SK-N-SH (cell line): ENCODE measurements around the gene SBSN. TPM values are rescaled to one million over a fixed set of nuclear protein-coding genes. Genes with fewer than 3 reads are reported as not detected.

ENCODE experiments used
- CTCF ChIA-PET: fragments of 300-600, 350-600 bp; formaldehyde crosslinking; extraction: SDS; loops from one replicate; lab custom pipeline; 2021; lab: Yijun Ruan, JAX
- POLR2A ChIA-PET: fragments of 350-600 bp; sonication (Branson Sonifier 250); formaldehyde crosslinking; extraction: SDS; loops from one replicate; lab custom pipeline; 2020; ENCODE audit warnings: antibody characterized with exemption, inconsistent platforms; lab: Yijun Ruan, JAX
- DNase-seq: peaks from one replicate; pipeline ENCODE4 v3.0.0; 2012
- H2AFZ ChIP-seq: fragments of 200-600 bp; sonication (generic); 2 replicates; pipeline ENCODE4 v1.8.1; 2016; ENCODE audit warnings: antibody characterized with exemption, mild to moderate bottlenecking, low read depth
- H3F3A ChIP-seq: fragments of 200-600 bp; sonication (generic); replicated peaks from 2 replicates; pipeline ENCODE3; 2016; ENCODE audit warnings: antibody characterized with exemption, mild to moderate bottlenecking; ENCODE audit not compliant: insufficient read depth
- H3K27ac ChIP-seq, 2 experiments: fragments of 200-500 bp in 1 of 2; fragments of 200-600 bp in 1 of 2; sonication (Bioruptor generic) in 1 of 2; sonication (generic), shearing (Covaris generic) in 1 of 2; 2 replicates each; pipeline versions ENCODE4 v1.5.1 to v1.6.1; 2014 to 2016; ENCODE audit warnings: low read depth in 2 of 2, inconsistent platforms in 1 of 2, low read length in 1 of 2, mild to moderate bottlenecking in 1 of 2, mixed read lengths in 1 of 2
- H3K27me3 ChIP-seq: fragments of 200-600 bp; sonication (generic), shearing (Covaris generic); 2 replicates; pipeline ENCODE4 v1.6.1; 2016; ENCODE audit warnings: mixed run types; ENCODE audit not compliant: insufficient read depth
- H3K36me3 ChIP-seq, 2 experiments: fragments of 200-500 bp in 1 of 2; fragments of 200-600 bp in 1 of 2; sonication (Bioruptor generic) in 1 of 2; sonication (generic) in 1 of 2; replicated peaks in 1 of 2; 2 replicates each; pipeline versions ENCODE3 to v1.5.1; 2014 to 2016; ENCODE audit warnings: low read length in 1 of 2, mild to moderate bottlenecking in 1 of 2; ENCODE audit not compliant: insufficient read depth in 2 of 2, control insufficient read depth in 1 of 2
- H3K4me1 ChIP-seq, 2 experiments: fragments of 200-500 bp in 1 of 2; fragments of 200-600 bp in 1 of 2; sonication (Bioruptor generic) in 1 of 2; sonication (generic), shearing (Covaris generic) in 1 of 2; 2 replicates each; pipeline versions ENCODE4 v1.5.1 to v1.6.1; 2014 to 2016; ENCODE audit warnings: low read depth in 1 of 2, low read length in 1 of 2, mixed run types in 1 of 2; ENCODE audit not compliant: insufficient read depth in 2 of 2, control insufficient read depth in 1 of 2
- H3K4me2 ChIP-seq: fragments of 200-600 bp; sonication (generic), shearing (Covaris generic); 2 replicates; pipeline ENCODE4 v1.6.1; 2017; ENCODE audit warnings: mixed run types
- H3K4me3 ChIP-seq, 2 experiments: fragments of 200-500 bp in 1 of 2; fragments of 200-600 bp in 1 of 2; sonication (Bioruptor generic) in 1 of 2; sonication (generic), shearing (Covaris generic) in 1 of 2; 2 replicates each; pipeline versions ENCODE4 v1.5.1 to v1.8.1; 2014 to 2016; ENCODE audit warnings: low read depth in 2 of 2, inconsistent platforms in 1 of 2, low read length in 1 of 2, mild to moderate bottlenecking in 1 of 2, mixed read lengths in 1 of 2, moderate library complexity in 1 of 2
- H3K79me2 ChIP-seq: fragments of 200-600 bp; sonication (generic); 2 replicates; pipeline ENCODE4 v1.8.1; 2017; ENCODE audit warnings: mild to moderate bottlenecking; ENCODE audit not compliant: insufficient read depth
- H3K9ac ChIP-seq: fragments of 200-600 bp; sonication (generic); 2 replicates; pipeline ENCODE4 v1.6.1; 2017; ENCODE audit warnings: mixed run types
- H3K9me2 ChIP-seq: fragments of 200-600 bp; sonication (generic); 2 replicates; pipeline ENCODE4 v1.6.1; 2017; ENCODE audit warnings: mixed run types
- H3K9me3 ChIP-seq: fragments of 200-600 bp; sonication (generic); 2 replicates; pipeline ENCODE4 v1.6.1; 2017; ENCODE audit warnings: mixed run types, mild to moderate bottlenecking, moderate library complexity
- H4K20me1 ChIP-seq: fragments of 200-600 bp; sonication (generic); 2 replicates; pipeline ENCODE4 v1.6.1; 2017; ENCODE audit warnings: mild to moderate bottlenecking, mixed run types; ENCODE audit not compliant: insufficient read depth
- EP300 ChIP-seq, 2 experiments: IDR thresholded peaks; 2 replicates each; pipeline versions ENCODE4 v1.4.0 to v1.6.1; 2012; ENCODE audit warnings: borderline replicate concordance in 1 of 2, low read depth in 1 of 2, low read length in 1 of 2
- FOSL2 ChIP-seq: IDR thresholded peaks from 2 replicates; pipeline ENCODE4 v1.4.0; 2012; ENCODE audit warnings: low read depth, mild to moderate bottlenecking, moderate library complexity, borderline replicate concordance
- GATA2 ChIP-seq: sonication (generic); formaldehyde crosslinking; IDR thresholded peaks from 2 replicates; pipeline ENCODE4 v1.5.0; 2020; ENCODE audit warnings: mild to moderate bottlenecking, missing genetic modification reagents
- MAX ChIP-seq: IDR thresholded peaks from 2 replicates; pipeline ENCODE4 v1.4.0; 2012; ENCODE audit warnings: low read depth
- MEF2A ChIP-seq: IDR thresholded peaks from 2 replicates; pipeline ENCODE4 v1.4.0; 2012; ENCODE audit warnings: low read depth, borderline replicate concordance
- NFIC ChIP-seq: IDR thresholded peaks from 2 replicates; pipeline ENCODE4 v1.4.0; 2012; ENCODE audit warnings: borderline replicate concordance
- RXRA ChIP-seq: IDR thresholded peaks from 2 replicates; pipeline ENCODE4 v1.4.0; 2012; ENCODE audit warnings: low read depth, mild to moderate bottlenecking, borderline replicate concordance
- SMC3 ChIP-seq: IDR thresholded peaks from 2 replicates; pipeline ENCODE4 v1.6.1; 2012; ENCODE audit warnings: low read depth, low read length, improper control_type of control experiment
- USF1 ChIP-seq: IDR thresholded peaks from 2 replicates; pipeline ENCODE4 v1.4.0; 2012; ENCODE audit warnings: low read depth, borderline replicate concordance
- YY1 ChIP-seq: IDR thresholded peaks from 2 replicates; pipeline ENCODE4 v1.4.0; 2012; ENCODE audit warnings: low read depth, mild to moderate bottlenecking
- WGBS: methylation state at CpG from one replicate; pipeline ENCODE4 v1.1.6; 2017; ENCODE audit warnings: low lambda C conversion rate; 5-methylcytosine and 5-hydroxymethylcytosine counted together
- polyA plus RNA-seq, 3 experiments: library from polyadenylated mRNA; depleted of rRNA; stranded (reverse); fragments of >200 nt; gene quantifications; 2 replicates each; pipeline ENCODE4 v1.2.3, GENCODE V29; 2012
- TF ChIP-seq, protein P1 (sequence below): fragments of 200-600 bp; sonication (generic); IDR thresholded peaks from 2 replicates; pipeline ENCODE4 v1.6.1; 2017; ENCODE audit warnings: antibody characterized with exemption, mild to moderate bottlenecking, moderate library complexity
- TF ChIP-seq, protein P2 (sequence below): IDR thresholded peaks from 2 replicates; pipeline ENCODE4 v1.6.1; 2012; ENCODE audit warnings: mild to moderate bottlenecking, low read depth, low read length, moderate library complexity

The SBSN gene
- polyA plus RNA-seq, 1 of the 3 experiments (the other 2 are of a cell fraction) = 0.25 TPM

- H3K9me2 ChIP-seq = no peaks in the 10 kb centered on the region
- POLR2A ChIA-PET = no interaction called here
- H3K9me3 ChIP-seq = no peaks in the 10 kb centered on the region
- peaks cover 5 to 17% of the 10 kb centered on the region in 2 experiments; a peak in 2 of 4 replicates for H3K4me1 ChIP-seq
- no peak overlapping the region for H3K4me2 ChIP-seq
- no peak overlapping the region for H3K9ac ChIP-seq
- H2AFZ ChIP-seq = no peak overlapping the region
- H3K36me3 ChIP-seq = peaks cover 0 to 8% of the 10 kb centered on the region in 2 experiments
- H3K27me3 ChIP-seq = no peaks in the 10 kb centered on the region
- 98% methylated on average over 9 of the region's 11 CpGs for WGBS
- peaks cover 30% of the 10 kb centered on the region for H3K79me2 ChIP-seq
- H3K4me3 ChIP-seq = no peak overlapping the region
- no peaks in the 10 kb centered on the region for H4K20me1 ChIP-seq
- no peaks in the 10 kb centered on the region for H3F3A ChIP-seq
- DNase-seq = no peak
- CTCF ChIA-PET = interaction anchor here (3.6 kb wide), 1 partner anchor 32 kb away, joined by 20 read pairs; no protein-coding TSS in a partner anchor
- no peak overlapping the region for H3K27ac ChIP-seq
- TF ChIP-seq GATA2 (CRISPR knock-in tag) = no peak
- no peak for TF ChIP-seq NFIC
- TF ChIP-seq USF1 = no peak
- no peak for TF ChIP-seq FOSL2
- no peak for TF ChIP-seq YY1
- TF ChIP-seq SMC3 = no peak
- no peak for TF ChIP-seq MAX
- TF ChIP-seq RXRA = no peak
- TF ChIP-seq, protein P1, sequence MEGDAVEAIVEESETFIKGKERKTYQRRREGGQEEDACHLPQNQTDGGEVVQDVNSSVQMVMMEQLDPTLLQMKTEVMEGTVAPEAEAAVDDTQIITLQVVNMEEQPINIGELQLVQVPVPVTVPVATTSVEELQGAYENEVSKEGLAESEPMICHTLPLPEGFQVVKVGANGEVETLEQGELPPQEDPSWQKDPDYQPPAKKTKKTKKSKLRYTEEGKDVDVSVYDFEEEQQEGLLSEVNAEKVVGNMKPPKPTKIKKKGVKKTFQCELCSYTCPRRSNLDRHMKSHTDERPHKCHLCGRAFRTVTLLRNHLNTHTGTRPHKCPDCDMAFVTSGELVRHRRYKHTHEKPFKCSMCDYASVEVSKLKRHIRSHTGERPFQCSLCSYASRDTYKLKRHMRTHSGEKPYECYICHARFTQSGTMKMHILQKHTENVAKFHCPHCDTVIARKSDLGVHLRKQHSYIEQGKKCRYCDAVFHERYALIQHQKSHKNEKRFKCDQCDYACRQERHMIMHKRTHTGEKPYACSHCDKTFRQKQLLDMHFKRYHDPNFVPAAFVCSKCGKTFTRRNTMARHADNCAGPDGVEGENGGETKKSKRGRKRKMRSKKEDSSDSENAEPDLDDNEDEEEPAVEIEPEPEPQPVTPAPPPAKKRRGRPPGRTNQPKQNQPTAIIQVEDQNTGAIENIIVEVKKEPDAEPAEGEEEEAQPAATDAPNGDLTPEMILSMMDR = no peak
- TF ChIP-seq, protein P2, sequence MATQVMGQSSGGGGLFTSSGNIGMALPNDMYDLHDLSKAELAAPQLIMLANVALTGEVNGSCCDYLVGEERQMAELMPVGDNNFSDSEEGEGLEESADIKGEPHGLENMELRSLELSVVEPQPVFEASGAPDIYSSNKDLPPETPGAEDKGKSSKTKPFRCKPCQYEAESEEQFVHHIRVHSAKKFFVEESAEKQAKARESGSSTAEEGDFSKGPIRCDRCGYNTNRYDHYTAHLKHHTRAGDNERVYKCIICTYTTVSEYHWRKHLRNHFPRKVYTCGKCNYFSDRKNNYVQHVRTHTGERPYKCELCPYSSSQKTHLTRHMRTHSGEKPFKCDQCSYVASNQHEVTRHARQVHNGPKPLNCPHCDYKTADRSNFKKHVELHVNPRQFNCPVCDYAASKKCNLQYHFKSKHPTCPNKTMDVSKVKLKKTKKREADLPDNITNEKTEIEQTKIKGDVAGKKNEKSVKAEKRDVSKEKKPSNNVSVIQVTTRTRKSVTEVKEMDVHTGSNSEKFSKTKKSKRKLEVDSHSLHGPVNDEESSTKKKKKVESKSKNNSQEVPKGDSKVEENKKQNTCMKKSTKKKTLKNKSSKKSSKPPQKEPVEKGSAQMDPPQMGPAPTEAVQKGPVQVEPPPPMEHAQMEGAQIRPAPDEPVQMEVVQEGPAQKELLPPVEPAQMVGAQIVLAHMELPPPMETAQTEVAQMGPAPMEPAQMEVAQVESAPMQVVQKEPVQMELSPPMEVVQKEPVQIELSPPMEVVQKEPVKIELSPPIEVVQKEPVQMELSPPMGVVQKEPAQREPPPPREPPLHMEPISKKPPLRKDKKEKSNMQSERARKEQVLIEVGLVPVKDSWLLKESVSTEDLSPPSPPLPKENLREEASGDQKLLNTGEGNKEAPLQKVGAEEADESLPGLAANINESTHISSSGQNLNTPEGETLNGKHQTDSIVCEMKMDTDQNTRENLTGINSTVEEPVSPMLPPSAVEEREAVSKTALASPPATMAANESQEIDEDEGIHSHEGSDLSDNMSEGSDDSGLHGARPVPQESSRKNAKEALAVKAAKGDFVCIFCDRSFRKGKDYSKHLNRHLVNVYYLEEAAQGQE = no peak
- no peak for TF ChIP-seq EP300 (IDR thresholded peaks at IDR 0.05; ENCODE audit: borderline replicate concordance in 1 of 2, low read depth in 1 of 2, low read length in 1 of 2)
- TF ChIP-seq MEF2A = no peak
These were observed 14.1 kb upstream of the SBSN start for GRCh38 chr19:35542209-35542608.
